Measurements from ENCODE around the gene AARS2. TPM values are rescaled to one million over a fixed set of nuclear protein-coding genes. Genes with fewer than 3 reads are reported as not detected.

The AARS2 gene
- total and polyA plus RNA-seq, 2 of the 8 experiments (the other 6 are each of a cell fraction or from before 2014, with no cell fraction given) = 8.6 to 20.4 TPM

GRCh38 chr6:44302856-44303255, 10.3 kb downstream of the AARS2 start:
- no peak overlapping the region for H2AK5ac ChIP-seq (ENCODE audit: low read depth, low read length)
- H3K79me2 ChIP-seq (ENCODE audit: control insufficient read depth in 1 of 2, insufficient read depth in 2 of 2, low read length in 2 of 2) = no peaks in the 10 kb centered on the region
- no peak overlapping the region for H2BK120ac ChIP-seq (replicated peaks; ENCODE audit: low read depth, low read length)
- H3K4me2 ChIP-seq (ENCODE audit: insufficient read depth in 1 of 2, low read depth in 2 of 2, low read length in 2 of 2) = no peak overlapping the region
- TF ChIP-seq TAF1 (IDR thresholded peaks at IDR 0.05; ENCODE audit: low read depth, low read length) (no peak), SP4 (IDR thresholded peaks at IDR 0.05; ENCODE audit: low read length) (no peak), SP2 (IDR thresholded peaks at IDR 0.05; ENCODE audit: low read length) (no peak), BCL11A (IDR thresholded peaks at IDR 0.05; ENCODE audit: low read depth in 2 of 2, low read length in 2 of 2) (no peak), BACH1 (IDR thresholded peaks at IDR 0.05; ENCODE audit: low read length) (no peak), RXRA (IDR thresholded peaks at IDR 0.05; ENCODE audit: insufficient read depth, low read depth, low read length) (no peak), TEAD4 (IDR thresholded peaks at IDR 0.05; ENCODE audit: low read depth, low read length) (no peak), ZNF274 (IDR thresholded peaks at IDR 0.05; ENCODE audit: borderline replicate concordance, extremely low read depth, low read length) (no peak), CEBPB (IDR thresholded peaks at IDR 0.05; ENCODE audit: low read depth, low read length) (no peak)
- no peak overlapping the region for H4K5ac ChIP-seq (ENCODE audit: insufficient read length, low read depth, low read length)
- WGBS, 2 experiments (ENCODE audit: extremely low coverage in 1 of 2, insufficient coverage in 1 of 2, insufficient read length in 1 of 2, insufficient replicate concordance in 2 of 2, low coverage in 1 of 2, low lambda C conversion rate in 2 of 2, missing lambda C conversion rate in 1 of 2) = 87% methylated on average over 12 of the region's 12 CpGs; no CpG with 5 or more reads in 1 of the 2 experiments
- H3K9me3 ChIP-seq (ENCODE audit: insufficient read depth in 2 of 2, low read depth in 1 of 2, low read length in 1 of 2) = no peaks in the 10 kb centered on the region
- H4K91ac ChIP-seq (replicated peaks; ENCODE audit: insufficient read length, low read length) = no peak overlapping the region
- peaks cover 0 to 2% (median under 1%) of the 10 kb centered on the region in 4 experiments; a peak in 3 of 7 replicates for H3K27me3 ChIP-seq (replicated peaks in 1 of 4; ENCODE audit: control insufficient read depth in 3 of 4, extremely low read depth in 1 of 4, insufficient read depth in 3 of 4, low read length in 3 of 4)
- H3K18ac ChIP-seq (ENCODE audit: extremely low read depth, low read length) = no peak overlapping the region
- no peak overlapping the region for H3K9ac ChIP-seq (replicated peaks in 1 of 4; ENCODE audit: extremely low read depth in 1 of 4, low read depth in 3 of 4, low read length in 3 of 4)
- CTCF ChIA-PET (ENCODE audit: partially characterized antibody) = interaction anchor here (0.7 to 13.9 kb wide), 8 partner anchors 8 to 33 kb away, joined by 3 to 330 read pairs (median 56); partner anchors contain the start of genes AARS2, NFKBIE and TMEM151B
- H3K4ac ChIP-seq (replicated peaks; ENCODE audit: insufficient read length, low read depth, low read length) = no peak overlapping the region
- POLR2A ChIA-PET (ENCODE audit: partially characterized antibody) = interaction anchor here (1.0 to 10.4 kb wide), 7 partner anchors 10 to 68 kb away, joined by 3 to 102 read pairs (median 4); partner anchors contain the start of genes AARS2 and TMEM151B
- H3K14ac ChIP-seq (ENCODE audit: insufficient read length) = no peak overlapping the region
- H4K20me1 ChIP-seq (replicated peaks in 1 of 2; ENCODE audit: control insufficient read depth in 1 of 2, insufficient read depth in 2 of 2, low read length in 2 of 2) = peaks cover 2 to 3% of the 10 kb centered on the region in 2 experiments
- no peak overlapping the region for H3K27ac ChIP-seq (ENCODE audit: low read depth, low read length)
- no peak overlapping the region for H3K56ac ChIP-seq (replicated peaks; ENCODE audit: insufficient read length, low read depth, low read length)
- peaks cover 3% of the 10 kb centered on the region for H3K23me2 ChIP-seq (ENCODE audit: low read depth, low read length)
- no peak overlapping the region for H2BK15ac ChIP-seq (ENCODE audit: low read length)
- no peaks in the 10 kb centered on the region for H3K79me1 ChIP-seq (ENCODE audit: low read depth, low read length)
- no peak overlapping the region for H4K8ac ChIP-seq (ENCODE audit: extremely low read depth, insufficient read depth, low read length)
- no peak overlapping the region for H2BK12ac ChIP-seq (ENCODE audit: low read depth, low read length)
- H3K4me3 ChIP-seq (ENCODE audit: extremely low read depth in 1 of 4, insufficient read depth in 2 of 4, low read depth in 3 of 4, low read length in 4 of 4) = no peak overlapping the region
- peaks cover 23 to 60% (median 47%) of the 10 kb centered on the region in 4 experiments for H3K36me3 ChIP-seq (ENCODE audit: control insufficient read depth in 2 of 4, insufficient read depth in 4 of 4, low read length in 3 of 4)
- H2BK20ac ChIP-seq (ENCODE audit: low read length) = no peak overlapping the region
- no peak overlapping the region for H2AFZ ChIP-seq (ENCODE audit: low read length)
- no peak for FAIRE-seq
- H2BK5ac ChIP-seq (ENCODE audit: low read depth, low read length) = no peak overlapping the region
- peaks cover 0 to 6% (median 2%) of the 10 kb centered on the region in 4 experiments; a peak in 3 of 7 replicates for H3K4me1 ChIP-seq (replicated peaks in 1 of 4; ENCODE audit: control insufficient read depth in 3 of 4, insufficient read depth in 4 of 4, low read length in 3 of 4)
- no peak for DNase-seq (ENCODE audit: low read depth in 1 of 2, low spot score in 2 of 2)
- no peak overlapping the region for H3K23ac ChIP-seq (ENCODE audit: insufficient read length)
